NCI-H1048 (cell line): Measurements from ENCODE around the gene ATP2C1.
"Not testable (repeated sequence)": the region's sequence is repeated elsewhere in the genome, so short reads cannot be mapped to it uniquely, and the experiment has no call there.

Experiments
- DNase-seq: peaks from one replicate; lab custom pipeline; 2025; lab: John Stamatoyannopoulos, UW

The ATP2C1 gene, protein sequence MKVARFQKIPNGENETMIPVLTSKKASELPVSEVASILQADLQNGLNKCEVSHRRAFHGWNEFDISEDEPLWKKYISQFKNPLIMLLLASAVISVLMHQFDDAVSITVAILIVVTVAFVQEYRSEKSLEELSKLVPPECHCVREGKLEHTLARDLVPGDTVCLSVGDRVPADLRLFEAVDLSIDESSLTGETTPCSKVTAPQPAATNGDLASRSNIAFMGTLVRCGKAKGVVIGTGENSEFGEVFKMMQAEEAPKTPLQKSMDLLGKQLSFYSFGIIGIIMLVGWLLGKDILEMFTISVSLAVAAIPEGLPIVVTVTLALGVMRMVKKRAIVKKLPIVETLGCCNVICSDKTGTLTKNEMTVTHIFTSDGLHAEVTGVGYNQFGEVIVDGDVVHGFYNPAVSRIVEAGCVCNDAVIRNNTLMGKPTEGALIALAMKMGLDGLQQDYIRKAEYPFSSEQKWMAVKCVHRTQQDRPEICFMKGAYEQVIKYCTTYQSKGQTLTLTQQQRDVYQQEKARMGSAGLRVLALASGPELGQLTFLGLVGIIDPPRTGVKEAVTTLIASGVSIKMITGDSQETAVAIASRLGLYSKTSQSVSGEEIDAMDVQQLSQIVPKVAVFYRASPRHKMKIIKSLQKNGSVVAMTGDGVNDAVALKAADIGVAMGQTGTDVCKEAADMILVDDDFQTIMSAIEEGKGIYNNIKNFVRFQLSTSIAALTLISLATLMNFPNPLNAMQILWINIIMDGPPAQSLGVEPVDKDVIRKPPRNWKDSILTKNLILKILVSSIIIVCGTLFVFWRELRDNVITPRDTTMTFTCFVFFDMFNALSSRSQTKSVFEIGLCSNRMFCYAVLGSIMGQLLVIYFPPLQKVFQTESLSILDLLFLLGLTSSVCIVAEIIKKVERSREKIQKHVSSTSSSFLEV

DNA sequence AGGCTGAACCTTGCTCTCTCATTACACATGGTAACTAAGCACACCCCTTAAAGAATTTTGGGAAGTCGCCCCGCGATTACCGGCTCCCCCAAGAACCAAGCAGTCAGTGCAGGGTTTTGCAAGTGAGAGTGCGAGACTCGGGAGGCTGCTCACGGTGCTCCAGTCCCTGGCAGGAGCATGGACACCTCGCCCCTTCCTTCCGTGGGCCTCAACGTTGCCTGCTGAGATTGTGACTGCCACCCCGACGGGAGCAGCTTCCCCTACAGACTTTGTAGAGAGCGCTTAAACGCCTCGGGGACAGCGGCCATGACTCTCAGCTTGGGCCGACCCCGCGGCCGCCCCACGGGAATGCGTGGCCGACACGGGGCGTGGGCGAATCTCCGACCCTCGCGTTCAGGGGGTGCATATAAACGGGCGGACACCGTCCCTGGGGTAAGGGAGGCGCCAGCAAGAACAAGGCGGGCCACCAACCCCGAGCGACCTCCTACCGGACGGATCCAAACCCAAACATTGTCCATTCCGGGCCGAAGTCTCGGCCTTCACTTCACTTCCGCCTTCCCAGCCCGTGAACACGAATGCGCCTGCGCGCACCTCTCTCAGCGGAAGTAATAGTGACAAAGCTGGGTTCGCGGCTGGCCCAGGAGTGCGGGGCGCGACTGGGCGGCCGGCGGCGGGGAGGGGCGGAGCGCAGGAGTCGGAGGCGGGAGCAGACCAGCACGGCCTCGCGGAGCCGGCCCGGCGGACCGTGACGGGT, at the start of gene ATP2C1:
ATP2C1 (plus strand) TSS at position 709 of the 754 bp plus-strand sequence. CDS start 686 bp downstream, outside the sequence.
- peak; percentile 69 for DNase-seq

DNA sequence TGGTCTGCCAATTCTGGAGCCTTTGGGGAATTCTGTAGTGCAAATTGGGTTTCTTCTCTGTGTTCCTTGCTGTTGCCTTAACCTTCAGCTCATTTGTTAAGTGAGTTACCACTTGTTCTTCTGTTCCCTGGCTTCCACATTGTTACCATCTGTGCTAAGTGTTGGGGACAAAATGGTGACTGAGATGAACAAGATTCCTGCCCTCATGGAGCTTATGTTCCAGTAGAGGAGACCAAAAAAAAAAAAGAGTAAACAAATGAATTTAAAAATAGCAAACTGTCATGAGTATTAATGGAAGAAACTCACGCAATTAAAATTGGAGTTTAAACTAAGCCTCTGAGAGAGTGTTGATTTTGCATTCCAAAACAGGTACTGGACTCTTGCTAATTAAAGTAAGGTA, 49.4 kb upstream of the ATP2C1 start:
- DNase-seq, result no peak

DNA sequence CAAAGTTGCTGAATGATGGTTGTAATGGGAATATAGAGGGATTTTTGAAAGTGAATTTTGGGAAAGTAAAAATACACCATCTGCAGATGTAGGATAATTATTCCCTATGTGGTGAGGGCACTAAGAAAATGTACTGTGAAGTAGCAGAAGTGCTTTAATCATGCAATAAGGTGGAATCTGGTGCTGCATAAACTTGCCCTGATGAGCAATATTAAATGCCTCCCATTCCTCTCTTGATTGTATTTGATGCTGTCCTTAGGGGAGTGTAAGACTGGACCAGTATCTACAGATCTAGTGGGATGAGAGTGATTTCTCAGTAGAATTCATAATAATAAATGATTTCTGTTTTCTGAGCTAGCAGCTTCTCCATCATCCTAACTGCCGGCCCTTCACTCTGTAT, 47.7 kb upstream of the ATP2C1 start:
- no peak for DNase-seq

DNA sequence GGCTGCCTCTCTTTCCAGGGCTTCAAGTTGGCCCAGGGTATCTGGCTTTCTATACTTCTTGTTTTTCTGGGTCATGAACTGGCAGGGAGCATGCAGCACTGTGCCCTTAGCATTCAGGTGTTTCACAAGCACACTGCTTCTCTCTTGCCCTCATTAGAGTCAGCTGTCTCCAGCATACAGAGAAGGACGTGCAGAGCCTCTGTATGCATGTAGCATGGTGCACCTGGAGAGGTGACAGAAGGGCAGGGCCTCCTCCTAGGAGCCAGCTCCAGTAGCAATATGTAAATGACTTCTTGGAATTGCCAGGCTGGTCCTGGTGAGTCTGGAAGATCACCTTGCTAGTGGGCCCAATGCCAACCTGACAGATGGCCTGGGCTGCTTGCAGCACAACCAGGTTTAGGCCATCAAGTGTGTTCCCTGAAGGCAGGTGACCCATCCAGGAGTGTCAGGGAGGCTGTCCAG, 44.8 kb upstream of the ATP2C1 start:
- DNase-seq, result no peak

DNA sequence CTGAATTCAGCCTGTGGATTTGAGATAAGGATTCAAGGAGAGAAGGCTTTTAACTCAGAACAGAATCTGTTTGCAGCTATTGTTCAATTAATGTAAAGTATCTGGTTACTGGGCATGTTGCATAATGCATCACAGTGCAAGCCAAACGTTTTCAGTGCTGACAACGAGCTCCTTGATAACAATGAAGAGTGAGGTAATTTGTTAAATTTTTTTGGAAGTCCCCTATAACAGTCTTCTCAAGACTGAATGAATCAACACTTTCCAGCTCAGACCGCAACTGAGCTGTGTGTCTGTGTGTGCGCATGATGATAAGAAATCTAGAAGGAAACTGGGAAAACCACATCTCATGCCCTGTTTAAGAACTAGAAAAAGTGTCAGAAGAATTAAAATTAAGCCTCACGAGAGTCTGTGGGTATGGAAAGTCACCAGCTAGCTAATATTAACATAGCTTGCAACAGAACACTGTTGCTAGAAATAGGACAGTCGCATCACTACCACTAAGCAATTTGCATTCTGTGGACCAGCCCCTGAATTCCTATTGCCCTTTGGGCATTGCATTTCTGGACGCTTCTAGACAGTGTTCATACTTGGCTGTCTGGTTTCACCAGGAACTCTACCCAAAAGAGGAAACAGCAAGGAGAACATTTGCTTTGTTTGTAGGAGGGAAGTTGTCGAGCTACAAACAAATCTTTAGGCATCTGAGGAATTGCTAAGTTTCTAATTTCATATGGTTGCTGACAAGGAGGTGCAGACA, 43.7 kb upstream of the ATP2C1 start:
- no peak for DNase-seq

DNA sequence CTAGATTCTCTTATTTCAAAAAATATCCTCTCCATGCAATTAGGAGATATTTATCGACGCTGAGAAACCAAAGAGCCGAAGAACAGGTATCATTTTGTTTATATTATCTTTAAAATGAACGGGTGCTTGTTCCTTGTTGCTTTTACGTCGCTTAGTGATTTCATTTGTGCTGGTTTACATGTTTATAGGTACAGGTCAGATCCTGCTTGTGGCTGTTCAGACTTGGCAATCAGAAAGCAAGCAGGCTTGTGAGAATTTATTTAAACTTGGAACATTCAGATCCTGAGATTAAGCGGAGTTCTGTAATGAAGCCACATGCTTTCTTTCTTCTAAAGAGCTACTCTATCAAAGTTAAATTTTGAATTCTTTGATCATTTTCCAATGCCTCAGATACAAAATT, 43.0 kb upstream of the ATP2C1 start:
- DNase-seq, result no peak

DNA sequence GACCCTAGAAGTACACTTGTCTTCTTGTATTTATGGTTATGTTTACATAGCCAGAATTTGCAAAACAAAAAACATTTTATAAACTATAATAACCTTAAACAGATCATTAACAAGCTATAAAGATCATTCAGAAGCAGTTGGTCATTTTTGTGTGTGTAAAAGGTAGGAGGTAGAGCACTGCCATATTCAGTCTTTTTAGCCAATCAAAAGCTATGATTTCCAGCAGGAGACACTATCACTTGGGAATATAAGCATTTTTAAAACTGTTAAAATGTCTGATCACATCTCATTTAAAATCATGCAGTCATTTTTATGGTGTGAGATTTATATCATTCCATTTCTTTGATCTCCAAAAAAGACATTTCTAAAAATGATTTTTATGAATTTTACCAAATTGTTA, 42.6 kb upstream of the ATP2C1 start:
- DNase-seq, result no peak

DNA sequence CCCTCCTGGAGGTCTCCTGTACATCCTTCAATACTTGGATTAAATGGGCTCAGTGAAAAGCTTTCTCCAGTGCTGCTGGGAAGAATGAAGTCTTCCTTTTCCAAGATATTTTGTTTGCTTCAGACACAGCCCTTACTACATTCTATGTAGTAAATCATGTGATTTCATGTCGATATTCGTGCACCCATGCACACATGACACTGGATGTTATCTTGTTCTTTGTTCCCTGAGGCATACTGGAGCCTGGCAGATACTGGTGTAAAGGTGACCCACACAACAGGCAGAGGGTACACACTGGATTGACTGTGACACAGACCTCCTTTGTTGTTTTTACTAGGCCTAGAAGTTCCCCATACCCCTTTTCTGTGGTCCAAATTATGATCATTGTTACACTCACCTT, 40.3 kb upstream of the ATP2C1 start:
- no peak for DNase-seq

DNA sequence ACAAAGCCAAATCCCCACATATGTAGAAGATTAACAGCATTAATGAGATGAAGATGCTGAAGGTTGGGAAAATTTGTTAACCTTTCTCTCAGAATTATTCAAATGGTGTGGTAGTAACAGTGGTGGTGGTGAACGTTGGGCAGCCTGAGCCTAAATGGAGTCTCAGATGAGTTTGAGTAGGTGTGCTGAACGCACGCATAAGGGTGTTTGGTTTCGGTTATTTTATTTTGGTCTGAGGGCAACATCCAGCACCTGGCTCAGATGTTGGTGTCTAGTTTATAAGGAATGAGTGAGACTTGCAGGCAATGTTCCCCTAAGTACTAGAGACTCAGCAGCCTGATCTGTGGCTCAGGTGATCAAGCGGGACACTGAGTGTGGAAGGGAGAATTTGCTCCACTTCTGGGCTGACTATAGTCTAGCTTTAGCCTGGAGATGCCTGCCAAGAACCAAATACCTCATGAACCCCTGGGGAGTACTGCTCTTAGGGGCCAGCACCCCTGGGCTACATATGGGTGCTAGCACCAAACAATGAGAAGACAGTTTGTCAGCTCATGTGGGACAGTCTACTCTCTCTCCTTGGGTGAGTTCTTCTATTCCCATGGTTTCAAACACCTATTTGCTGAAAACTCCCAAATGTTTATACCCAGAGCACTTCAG, 39.5 kb upstream of the ATP2C1 start:
- DNase-seq, result no peak

DNA sequence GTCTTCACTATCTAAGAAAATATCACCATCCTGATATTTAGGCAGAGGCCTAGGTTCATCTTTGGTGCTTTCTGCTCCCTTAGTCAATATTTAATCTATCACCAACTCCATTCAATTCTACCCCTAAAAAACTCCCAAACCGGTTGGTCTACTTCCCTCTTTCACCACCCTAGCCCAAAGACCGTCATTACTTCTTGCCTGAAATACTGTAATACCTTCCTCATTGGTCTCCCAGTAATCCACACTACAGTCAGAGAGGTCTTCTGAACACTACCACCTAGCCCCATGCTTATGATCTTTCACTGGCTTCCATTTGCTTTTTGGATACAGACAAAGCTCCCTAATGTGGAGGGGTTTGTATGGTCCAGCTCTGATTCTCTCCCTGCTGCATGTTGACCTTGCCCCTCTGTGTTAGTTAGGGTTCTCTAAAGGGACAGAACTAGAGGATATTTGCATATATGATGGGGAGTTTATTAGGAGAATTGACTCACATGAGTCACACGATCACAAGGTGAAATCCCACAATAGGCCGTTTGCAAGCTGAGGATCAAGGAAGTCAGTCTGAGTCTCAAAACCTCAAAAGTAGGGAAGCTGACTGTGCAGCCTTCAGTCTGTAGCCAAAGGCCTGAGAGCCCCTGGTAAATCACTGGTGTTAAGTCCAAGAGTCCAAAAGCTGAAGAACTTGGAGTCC, 36.4 kb upstream of the ATP2C1 start:
- DNase-seq, result no peak

DNA sequence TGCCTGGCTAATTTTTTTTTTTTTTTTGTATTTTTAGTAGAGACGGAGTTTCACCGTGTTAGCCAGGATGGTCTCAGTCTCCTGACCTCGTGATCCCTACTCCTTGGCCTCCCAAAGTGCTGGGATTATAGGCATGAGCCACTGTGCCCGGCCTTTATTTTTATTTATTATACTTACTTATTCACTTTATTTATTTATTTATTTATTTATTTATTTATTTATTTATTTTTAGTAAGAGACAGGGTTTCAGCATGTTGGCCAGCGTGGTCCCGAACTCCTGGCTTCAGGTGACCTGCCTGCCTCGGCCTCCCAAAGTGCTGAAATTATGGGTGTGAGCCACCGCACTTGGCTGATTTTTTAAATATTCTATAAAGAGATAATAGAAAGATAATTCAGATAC, 31.8 kb upstream of the ATP2C1 start:
- not testable (repeated sequence) for DNase-seq

DNA sequence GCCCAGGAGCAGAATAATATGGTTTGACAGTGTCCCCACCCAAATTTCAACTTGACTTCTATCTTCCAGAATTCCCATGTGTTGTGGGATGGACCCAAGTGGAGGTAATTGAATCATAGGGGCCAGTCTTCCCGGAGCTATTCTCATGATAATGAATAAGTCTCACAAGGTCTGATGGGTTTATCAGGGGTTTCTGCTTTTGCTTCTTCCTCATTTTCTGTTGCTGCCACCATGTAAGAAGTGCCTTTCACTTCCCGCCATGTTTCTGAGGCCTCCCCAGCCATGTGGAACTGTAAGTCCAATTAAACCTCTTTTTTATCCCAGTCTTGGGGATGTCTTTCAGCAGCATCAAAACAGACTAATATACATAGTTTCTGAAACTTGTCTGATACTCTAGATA, 28.4 kb upstream of the ATP2C1 start:
- DNase-seq, result no peak

DNA sequence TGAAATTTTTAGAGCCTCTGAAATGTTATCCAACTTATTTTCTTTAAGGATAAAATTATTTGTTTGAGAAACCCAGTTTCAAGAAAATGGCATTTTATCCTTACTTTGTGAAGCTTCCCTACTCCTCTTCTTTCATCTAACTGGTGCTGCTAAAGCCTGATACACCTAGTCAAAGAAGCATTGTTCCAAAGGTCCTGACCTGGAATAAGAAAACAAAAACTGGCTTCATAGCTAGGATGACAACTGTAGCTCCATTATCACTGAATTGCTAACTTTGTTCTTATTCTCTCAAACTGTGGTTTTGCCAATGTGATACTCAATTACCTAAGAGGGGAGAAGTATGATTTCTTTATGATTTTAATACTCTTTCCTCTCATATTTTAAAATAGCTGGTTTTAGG, 27.6 kb upstream of the ATP2C1 start:
- DNase-seq, result no peak

DNA sequence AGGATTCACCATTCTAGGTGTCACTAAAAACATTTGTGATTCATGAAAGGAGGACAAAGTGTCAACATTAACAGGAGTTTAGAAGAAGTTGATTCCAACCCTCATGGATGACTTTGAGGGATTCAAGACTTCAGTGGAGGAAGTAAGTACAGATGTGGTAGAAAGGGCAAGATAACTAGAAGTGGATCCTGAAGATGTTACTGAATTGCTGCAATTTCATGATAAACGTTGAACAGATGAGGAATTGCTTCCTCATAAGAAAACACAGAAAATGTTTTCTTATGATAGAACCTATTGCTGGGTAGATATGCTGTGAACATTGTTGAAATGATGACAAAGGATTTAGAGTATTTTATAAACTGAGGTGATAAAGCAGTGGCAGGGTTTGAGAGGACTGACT, 23.5 kb upstream of the ATP2C1 start:
- DNase-seq, result no peak

DNA sequence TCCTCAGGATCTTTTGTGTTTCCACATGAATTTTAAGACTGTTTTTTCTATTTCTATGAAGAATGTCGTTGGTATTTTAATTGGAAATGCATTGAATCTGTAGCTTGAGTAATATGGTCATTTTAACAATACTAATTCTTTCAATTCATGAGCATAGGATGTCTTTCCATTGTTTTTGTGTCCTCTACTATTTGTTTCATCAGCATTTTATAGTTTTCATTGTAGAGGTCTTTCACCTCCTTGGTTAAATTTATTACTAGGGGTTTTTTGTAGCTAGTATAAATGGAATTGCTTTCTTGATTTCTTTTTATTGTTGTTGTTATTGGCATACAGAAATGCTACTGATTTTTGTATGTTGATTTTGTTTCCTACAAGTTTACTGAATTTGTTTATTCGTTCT, 17.3 kb upstream of the ATP2C1 start:
- DNase-seq, result no peak

DNA sequence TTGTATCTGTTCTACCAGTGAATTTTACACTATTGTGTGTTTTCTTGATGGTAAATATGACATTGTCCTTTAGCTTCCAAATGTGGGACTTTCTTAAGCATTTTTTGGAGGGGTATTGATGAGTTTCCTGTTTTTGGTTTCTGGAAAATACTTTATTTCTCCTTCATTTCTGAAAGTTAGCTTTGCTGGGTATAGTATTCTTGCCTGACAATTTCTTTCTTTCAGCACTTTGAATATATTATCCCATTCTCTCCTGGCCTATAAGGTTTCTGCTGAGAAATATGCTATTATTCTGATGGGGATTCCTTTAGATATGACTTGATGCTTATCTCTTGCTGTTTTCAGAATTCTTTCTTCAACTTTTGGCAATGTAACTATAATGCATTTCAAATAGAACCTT, 15.4 kb upstream of the ATP2C1 start:
- no peak for DNase-seq

DNA sequence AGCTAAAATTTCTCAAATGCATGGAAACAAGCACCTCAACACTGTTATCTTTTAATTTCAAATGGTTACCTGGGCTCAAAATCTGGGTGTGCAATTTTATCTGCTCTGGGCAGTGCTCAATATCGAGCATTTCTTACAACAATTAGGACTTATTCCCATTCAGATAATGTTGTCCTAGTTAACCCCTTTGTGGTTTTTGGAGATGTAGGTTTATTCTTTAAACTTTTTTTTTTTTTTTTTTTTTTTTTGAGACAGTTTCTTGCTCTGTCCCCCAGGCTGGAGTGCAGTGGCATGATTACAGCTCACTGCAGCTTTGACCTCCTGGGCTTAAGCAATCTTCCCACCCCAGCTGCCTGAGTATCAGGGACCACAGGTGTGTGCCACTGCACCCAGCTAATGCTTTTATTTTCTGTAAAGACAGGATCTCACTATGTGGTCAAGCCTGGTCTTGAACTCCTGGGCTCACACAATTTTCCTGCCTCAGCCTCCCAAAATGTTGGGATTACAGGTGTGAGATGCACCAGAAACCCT, 4.4 kb upstream of the ATP2C1 start:
- DNase-seq, result no peak

DNA sequence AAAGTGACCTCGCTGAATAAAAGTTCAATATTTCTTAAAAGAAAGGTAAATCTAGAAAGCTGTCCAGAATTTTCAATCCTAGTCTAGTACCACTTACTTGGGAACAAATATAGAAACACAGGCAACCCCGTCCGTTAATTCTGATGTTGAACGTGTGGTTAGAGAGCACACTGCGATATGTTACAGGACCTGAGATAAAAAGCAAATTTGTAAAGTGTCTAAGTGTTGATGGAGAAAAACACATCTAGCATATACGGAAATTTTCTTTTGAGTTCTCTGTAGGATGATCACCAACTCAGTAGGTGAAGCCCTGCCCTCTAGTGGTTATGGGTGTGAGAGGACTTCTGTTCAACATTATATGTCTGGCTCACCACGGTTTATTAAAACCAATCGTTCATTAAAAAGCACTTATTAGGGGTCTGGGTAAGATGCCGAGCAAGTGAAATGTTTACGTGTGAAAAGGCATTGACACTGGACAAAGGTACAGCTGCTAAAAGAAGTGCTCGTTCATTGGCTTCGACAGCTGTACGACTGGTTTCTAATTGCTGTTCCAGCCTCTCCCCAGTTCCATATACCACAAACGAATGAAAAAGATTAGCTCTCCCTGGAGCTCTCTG, 1.0 kb upstream of the ATP2C1 start:
- peak; percentile 50 for DNase-seq

DNA sequence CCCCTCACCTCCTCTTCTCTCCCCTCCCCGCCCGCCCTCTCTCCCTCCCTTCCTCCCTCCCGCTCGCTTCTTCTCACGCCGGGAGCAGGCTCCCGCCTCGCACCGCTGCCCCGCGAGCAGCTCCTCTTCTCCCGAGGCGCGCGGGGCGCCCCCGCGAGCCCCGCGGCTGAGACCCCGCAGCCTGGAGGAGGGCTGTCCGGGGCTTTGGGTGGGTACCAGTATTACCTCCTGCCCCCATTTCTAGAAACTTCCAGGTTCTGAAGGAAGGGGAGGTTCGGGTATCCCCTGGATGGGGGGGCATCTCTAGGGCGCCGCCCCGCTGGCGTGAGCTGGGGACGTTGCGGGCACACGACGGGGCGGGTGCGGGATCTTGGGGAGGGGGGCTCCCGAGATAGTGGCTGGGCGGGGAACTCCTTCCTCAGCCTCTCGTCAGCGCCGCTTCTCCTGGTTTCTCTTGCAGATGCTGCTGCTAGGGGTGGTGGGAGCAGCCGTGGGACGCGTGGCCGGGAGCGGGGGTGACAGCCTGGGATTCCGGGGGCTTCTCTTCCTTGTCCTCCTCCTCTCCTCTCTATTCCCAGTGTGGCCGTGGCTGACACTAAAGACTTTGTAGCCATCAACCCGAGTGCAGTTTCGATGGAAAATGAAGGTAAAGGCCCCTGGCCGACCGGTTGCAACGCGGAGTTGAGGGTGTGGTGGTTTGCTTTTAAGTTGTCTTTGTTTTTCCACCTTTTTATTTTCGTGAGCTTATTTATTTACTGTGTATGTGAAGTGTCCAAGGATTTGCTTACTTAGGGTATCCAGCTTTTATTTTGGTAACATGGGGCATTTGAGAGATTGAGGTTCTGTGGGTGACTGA, 474 bp downstream of the ATP2C1 start:
- no peak for DNase-seq
